HG02678 (cell line): ENCODE data around the gene RNF40.
A peak's percentile ranks its signal among the peaks of the same experiment; 100 is the strongest.
"Not testable (repeated sequence)": the region's sequence is repeated elsewhere in the genome, so short reads cannot be mapped to it uniquely, and the experiment has no call there.

Experiments used
- ATAC-seq: cut with Tn5 transposase; IDR thresholded peaks from one replicate; pipeline ENCODE4 v1.9.1; 2021; ENCODE audit warnings: mild to moderate bottlenecking, moderate library complexity; ENCODE audit not compliant: unreplicated experiment

Gene RNF40

DNA sequence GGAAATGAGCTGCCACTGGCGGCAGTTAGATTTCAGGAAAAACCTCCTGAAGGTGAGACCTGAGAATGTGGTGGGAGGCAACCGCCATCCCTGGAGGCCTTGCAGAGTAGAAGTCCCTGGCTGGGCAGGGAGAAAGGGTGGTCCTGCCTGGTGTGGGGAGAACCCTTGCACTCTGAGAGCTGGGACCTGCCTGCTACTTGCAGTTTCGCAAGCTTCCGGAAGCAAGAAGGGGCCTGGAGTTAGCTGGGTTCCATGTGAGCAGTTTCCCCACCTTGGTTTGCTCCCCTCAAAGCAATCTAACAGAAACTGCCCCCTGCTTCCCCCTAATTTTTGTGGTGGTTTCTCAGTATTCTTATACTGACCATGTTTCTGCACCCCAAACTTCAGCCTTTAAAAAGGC is 18.4 kb downstream of the RNF40 start:
- ATAC-seq, result no peak

DNA sequence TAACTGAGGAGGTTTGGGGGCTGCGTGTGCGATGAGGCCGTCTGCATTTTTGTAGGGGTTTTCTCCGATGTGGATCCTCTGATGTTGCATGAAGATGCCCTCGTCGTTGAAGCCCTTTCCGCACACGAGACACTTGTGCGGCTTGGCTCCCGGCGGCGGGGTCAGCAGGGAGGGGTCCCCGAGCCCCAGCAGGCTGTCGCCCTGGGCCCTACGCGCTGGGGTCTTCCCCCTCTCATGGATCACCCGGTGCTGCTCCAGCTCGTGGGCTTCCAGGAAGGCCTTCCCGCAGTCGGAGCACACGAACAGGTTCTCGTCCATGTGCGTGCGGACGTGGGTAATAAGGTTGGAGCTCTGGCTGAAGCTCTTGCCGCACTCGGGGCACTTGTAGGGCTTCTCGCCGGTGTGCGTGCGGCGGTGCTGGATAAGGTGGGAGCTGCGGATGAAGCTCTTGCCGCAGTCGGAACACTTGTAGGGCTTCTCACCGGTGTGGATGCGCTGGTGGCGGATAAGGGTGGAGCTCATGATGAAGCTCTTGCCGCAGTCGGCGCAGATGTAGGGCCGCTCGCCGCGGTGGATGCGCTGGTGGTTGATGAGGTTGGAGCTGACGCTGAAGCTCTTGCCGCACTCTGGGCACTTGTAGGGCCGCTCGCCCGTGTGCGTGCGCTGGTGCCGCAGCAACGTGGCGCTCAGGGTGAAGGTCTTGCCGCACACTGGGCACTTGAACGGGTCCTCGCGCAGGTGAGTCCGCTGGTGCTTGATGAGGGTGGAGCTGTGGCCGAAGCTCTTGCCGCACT is 20.6 kb downstream of the RNF40 start:
- no peak for ATAC-seq

DNA sequence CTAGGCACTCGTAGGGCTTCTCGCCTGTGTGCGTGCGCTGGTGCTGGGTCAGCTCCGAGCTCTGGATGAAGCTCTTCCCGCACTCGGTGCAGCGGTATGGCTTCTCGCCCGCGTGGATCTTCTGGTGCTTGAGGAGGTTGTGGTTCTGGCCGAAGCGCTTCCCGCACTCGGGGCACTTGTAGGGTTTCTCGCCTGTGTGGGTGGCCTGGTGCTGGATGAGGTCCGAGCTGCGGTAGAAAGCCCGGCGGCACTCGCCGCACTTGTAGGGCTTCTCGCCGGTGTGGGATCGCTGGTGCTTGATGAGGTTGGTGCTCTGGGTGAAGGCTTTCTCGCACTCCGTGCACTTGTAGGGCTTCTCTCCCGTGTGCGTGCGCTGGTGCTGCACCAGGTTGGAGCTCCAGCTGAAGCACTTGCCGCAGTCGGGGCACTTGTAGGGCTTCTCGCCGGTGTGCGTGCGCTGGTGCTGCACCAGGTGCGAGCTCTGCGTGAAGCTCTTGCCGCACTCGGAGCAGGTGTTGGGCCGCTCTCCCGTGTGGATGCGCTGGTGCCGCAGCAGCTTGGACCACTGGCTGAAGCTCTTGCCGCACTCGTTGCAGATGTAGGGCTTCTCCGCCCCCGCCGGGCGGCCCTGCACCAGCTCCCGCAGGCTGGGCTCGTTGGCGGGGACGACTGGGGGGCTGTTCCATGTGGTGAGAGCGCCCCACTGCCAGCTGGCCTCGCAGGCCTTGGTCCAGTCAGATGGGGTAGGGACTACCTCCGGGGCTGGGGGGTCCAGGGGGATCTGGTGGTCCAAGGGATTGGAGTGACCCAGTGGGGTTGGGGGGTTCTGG is 21.4 kb downstream of the RNF40 start:
- ATAC-seq, result no peak

DNA sequence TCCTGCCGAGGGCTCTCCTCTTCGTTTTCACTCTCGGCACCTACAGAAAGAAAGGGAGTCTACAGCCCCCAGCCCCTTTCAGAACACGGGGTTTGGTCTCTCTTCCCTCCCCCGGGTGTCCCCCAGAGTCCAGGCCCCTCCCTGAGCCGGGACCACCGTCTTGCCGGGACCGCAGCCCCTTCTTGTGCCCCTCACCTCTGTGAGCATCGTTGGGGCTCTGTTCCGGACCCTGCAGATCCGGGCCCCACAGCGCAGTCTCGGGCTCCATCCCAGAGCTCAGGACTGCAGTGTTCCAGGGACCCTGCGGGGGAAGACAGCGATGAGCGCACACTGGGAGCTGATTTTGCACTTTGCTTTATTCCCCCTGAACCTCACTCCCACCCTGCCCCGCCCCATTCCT is 22.1 kb downstream of the RNF40 start:
- ATAC-seq, result no peak

DNA sequence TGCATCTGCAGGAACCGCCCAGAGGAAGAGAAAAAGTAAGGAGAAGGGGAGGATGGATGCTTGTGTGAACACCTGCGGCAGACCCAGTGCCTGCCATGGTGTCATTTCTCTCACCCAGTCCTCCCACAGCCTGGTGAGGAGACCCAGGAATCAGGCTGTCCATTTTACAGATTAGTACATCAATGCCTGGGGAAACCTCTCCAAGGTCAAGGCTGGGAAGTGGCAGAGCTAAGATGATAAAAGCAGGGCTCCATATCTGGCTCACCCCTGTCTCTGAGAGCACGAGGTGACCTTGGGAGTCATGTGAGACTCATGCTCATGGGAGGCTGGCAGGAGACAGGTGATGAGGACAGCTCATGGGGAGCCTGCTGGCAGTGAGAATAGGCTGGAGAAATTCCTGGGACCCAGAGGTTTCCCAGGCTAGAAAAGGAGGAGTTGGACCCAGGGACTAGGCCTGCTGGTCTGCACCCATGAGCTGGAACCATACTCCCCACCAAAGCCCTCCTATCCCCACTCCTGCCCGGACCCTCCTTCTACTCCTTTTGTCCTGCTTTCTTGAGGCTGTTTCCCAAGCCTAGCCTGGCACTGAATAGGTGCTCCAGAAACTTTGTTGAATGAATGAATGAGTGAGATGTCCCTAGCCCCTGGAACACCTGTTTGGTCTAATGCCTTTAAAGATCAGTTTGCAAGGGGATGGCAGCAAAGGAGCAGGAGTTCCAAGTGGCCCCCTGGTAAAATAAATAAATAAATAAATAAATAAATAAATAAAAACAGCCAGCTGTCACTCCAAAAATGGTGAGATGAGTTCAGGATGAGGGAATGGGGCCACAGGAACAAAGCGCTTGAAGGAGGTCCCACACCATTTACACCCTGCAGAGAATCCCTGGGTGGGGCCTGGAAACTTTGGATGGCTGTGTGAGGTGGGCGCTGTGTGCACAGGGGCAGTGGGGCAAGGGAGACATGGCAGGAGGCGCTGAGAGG is 23.3 kb downstream of the RNF40 start:
- ATAC-seq, result no peak

DNA sequence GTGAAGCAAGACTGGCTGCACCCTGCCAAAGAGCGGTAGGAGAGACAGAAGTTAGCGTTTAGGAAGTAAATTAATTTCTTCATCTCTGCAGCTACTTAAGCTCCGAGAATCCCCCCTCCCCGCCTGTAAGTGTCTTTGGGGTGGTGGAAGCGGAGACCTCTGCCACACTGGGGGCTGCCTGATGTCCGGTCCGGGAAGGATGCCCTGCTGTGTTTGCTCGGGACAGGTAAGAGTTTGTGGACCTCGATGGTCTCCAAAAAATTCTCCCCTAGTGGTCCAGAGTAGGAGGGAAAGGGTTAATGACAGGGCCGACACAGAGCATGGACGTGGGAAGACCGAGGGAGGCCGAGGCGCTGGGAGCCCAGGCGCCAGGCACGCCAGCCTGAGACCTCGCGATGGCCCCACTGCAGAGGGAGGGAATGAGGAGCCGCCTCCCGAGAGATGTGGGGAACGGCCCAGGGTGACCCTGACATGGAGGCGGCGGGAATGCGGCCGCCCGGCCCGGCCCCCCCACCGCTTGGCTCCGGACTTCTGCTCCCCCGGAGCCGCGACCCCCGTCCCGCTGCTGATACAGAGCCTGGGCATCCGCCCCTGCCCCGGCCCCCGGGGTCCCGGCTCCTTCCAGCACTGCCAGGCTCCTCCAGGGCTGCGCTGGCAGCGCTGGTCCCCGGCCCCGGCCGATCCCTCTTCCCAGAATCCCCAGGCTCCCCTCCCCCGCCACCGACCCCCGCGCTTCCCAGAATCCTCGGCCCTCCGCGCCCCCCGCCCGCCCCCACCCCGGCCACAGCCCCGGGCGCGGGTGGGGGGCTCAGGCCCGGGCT is 24.2 kb downstream of the RNF40 start:
- ATAC-seq, result no peak

DNA sequence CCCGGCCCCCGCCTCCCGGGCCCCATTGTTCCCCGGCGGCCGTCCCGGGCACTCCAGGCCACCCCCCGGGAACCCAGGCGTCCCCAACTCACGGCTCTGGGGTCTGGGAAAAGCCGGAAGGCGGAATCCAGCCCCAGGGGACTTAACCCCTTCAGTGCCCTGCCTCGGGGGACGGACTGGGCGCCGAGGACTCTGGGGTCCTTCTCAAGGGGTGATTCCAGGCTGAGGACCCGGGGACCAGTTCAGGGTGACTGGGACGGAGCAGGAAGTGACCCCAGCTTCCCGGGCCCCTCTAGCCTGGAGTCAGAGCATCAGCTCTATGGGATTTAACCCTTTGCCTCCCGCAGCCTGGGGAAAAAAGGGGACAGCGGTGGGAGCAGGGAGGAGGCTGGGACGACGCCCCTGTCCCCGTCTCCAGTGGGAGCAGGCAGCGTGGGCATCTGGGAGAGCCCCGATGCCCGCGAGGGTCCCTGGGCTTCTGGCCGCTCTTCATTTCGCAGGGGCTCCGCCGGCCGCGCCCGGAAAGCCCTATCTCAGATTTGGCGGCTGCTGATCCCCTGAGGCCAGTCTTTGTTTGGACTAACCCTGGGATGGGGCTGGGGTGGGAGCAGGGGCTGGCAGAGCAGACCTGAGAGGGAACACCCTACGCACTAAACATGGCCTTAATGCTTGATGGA is 25.0 kb downstream of the RNF40 start, which contains the start of gene ZNF629:
Gene ZNF629, minus strand, starts transcription at position 270 of the 677 bp plus-strand sequence. CDS start 2,723 bp downstream, outside the sequence.
- no peak for ATAC-seq

DNA sequence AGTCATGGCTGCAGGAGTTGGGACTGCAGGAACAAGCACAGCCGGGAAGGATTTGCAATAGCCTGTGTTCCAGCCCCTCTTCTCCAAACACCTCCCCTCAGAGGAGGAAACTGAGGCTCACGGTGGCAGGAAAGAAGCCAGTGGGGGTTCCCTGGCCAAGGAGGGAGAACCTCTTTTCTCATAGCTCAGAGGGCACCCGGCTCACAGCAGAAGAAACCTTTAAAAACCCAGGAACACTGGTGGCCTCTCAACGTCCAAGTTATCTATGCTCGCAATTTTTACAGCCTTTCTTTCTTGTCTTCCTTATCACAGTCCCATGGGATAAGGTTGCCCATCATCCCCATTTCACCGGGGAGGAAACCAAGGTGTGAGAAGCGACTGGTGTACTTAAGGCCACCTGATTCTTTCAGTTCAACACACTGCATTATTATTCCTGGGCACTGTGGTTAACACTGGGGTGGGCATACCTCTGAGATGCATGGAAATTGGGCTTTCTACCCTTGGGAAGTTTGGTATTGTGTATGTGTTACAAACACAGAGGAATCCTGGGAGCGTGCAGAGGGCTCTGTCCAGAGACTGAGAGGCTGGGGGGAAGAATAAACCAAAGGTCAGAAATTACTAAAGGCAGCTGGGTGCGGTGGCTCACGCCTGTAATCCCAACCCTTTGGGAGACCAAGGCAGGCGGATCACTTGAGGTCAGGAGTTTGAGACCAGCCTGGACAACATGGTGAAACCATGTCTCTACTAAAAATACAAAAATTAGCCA is 25.7 kb downstream of the RNF40 start:
- ATAC-seq, result no peak

DNA sequence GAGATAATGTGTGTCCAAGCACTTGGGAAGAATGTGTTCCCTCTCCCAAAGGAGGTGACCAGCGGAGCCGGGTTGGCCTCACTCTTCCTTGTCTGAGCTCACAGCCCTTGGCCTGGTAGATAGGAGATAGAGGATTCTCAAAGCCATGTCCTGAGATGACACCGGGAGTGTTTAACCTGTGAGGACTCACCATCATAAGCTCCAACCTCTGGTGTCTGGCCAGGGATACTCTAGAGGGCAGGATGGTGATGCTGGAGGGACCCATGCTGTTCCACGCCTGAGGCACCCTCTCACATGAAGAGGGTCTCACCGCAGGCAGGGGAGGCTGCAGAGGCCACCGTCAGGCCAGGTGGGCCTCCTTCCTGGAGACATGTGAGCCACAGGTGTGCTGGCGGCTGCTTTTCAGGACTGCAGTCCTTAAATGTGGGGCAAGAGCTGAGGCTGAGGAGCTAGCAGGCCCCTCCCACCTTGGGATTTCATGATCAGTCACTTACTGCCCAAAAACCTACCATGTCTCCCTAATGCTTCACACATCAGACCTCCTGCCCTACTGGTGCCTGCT is 31.5 kb downstream of the RNF40 start:
- ATAC-seq, result no peak

DNA sequence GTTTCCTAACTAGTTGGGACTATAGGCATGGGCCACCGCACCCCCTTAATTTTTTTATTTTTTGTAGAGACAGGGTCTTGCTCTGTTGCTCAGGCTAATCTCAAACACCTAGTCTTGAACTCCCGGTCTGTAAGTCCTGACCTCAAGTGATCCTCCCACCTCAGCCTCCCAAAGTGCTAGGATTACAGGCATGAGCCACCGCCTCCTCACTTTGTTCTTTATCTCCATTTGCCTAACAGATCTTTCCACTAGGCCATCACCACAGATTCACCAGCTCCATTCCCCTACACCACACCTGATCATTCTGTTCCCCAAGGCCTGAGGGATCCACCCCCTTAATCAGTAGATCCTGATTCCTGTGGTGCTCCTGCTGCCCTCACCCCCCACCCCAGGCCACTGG is 32.5 kb downstream of the RNF40 start:
- ATAC-seq, result no peak

DNA sequence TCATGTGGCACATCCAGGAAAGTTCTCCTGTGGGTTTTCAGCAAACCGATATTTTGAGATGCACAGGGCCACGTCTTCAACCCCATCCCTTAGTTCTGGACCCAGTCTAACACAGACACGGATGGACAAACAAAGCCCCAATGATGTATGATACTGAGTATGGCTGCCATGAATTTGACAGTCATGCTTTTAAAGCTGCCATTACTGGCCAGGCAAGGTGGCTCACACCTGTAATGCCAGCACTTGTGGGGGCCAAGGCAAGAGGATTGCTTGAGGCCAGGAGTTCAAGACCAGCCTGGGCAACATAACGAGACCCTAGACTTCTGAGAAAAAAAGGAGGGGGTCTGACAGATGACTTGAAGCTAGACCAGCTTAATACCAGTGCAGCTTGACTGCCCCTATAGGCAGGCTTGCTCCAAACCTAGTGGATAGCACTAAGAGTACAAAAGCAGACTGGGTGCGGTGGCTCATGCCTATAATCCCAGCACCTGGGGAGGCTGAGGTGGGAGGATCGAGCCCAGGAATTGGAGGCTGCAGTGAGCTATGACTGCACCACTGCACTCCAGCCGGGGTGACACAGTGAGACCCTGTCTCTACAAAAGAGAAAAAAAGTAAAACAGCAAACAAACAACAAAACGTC is 35.7 kb downstream of the RNF40 start:
- no peak for ATAC-seq

DNA sequence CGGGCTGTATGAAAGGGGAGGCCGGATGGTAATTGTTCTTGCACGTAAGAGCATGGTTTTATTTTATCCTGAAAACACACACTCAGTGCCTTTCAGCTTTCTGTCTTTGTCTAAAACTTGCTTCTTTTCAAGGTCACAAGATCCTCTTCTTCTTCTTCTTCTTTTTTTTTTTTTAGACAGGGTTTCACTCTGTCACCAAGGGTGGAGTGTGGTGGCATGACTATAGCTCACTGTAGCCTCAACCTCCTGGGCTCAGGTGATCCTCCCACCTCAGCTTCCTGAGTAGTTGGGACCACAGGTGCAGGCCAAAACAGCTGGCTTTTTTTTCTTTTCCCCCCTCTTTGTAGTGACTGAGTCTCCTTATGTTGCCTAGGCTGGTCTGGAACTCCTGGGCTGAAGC is 40.8 kb downstream of the RNF40 start:
- no peak for ATAC-seq

DNA sequence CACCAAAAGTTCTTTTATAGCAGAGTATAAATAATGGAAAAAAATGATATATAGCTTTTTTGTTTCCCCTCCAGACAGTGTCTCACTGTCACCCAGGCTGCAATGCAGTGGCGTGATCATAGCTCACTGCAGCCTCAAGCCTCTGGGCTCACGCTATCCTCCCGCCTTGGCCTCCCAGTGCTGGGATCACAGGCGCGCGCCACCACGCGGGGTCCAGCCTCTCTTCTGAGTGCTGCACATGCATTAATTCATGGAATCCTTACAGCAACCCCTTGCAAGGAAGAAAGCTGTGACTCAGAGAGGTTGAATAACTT is 42.9 kb downstream of the RNF40 start:
- no peak for ATAC-seq

DNA sequence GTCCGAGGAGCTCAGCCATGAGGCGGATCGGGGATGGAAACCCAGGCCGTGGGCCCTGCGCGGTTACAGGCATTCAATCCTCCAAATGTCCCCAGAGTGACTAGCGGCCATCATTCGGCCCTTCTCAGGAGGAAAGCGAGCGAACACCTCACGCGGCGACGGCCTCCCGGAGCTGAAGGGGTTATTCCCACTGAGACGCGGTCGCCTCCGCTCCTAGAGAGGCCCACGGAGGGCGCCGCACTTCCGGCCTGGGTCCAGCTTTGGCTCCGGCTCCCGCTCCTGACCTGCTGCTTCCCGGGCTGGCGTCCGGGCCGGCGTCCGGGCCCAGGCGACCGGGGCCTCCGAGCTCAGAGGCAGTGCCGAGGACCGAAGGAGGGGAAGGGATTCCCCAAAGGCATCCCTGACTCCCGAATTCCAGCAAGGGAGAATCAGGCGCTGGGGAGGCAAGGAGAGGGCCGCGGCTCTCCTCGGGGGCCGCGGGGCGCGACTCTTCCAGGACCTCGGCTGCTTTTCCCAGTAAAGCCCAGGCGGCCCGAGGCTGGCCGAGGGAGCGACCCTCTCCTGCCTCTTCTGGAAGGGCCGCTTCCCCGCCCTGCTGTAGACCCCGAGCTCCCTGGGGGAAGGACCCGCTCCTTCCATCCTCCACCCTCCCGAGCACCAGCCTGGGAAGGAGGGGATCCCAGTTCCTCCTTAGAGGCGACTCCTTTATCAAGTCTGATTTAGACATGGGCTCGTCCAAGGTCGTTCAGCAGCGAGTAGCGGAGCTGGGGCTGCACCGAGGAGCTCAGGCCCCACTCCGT is 43.4 kb downstream of the RNF40 start:
- peak; percentile 64 for ATAC-seq

DNA sequence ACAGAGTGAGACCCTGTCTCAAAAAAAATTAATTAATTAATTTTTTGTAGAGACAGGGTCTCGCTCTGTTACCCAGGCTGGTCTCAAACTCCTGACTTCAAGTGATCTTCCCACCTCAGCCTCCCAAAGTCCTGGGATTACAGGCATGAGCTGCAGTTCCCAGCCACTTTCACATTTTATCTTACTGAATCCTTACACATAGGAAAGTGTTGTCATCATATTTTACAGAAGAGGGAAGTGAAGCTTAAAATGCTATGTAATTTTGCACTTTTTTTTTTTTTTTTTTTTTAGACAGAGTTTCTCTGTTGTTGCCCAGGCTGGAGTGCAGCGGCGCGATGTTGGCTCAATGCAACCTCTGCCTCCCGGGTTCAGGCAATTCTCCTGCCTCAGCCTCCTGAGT is 46.0 kb downstream of the RNF40 start:
- ATAC-seq, result no peak

DNA sequence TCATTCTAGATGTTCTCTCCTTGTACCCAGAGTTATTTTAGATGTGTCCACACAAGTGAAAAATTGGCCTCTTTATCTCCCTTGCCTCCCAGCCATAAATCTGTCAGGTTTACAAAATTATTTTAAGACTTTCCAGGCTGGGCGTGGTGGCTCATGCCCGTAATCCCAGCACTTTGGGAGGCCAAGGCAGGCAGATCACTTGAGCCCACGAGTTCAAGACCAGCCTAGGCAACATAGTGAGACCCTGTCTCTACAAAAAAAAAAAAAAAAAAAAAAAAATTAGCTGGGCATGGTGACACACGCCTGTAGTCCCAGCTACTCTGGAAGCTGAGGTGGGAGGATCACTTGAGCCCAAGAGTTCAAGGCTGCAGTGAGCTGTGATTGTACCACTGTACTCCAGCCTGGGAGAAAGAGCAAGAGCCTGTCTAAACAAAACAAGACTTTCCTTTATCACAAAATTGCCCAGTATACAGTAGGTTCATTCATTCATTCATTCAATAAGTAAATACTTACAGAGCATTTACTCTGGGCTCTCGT is 46.8 kb downstream of the RNF40 start:
- ATAC-seq, result not testable (repeated sequence)

DNA sequence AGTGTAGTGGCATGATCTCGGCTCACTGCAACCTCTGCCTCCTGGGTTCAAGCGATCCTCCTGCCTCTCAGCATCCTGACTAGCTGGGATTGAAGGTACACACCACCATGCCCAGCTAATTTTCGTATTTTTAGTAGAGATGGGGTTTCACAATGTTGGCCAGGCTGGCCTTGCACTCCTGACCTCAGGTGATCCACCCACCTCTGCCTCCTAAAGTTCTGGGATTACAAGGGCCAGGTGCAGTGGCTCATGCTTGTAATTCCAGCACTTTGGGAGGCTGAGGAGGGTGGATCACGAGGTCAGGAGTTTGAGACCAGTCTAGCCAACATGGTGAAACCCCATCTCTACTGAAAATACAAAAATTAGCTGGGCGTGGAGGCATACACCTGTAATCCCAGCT is 47.6 kb downstream of the RNF40 start:
- not testable (repeated sequence) for ATAC-seq
